Vagina (tissue), 2 donors: ENCODE data around the gene GSTM3. TPM values are rescaled to one million over a fixed set of nuclear protein-coding genes. Genes with fewer than 3 reads are reported as not detected.

ENCODE experiments used
- DNase-seq, 2 donors: peaks; one replicate each; pipeline ENCODE4 v3.0.0-alpha.2; 2017; ENCODE audit errors: extremely low spot score in 2 of 2
- H3K27ac ChIP-seq: fragments of 200-600 bp; sonication (generic); one replicate; pipeline ENCODE4 v1.5.1; 2019
- H3K27me3 ChIP-seq: fragments of 200-600 bp; sonication (generic); one replicate; pipeline ENCODE4 v1.5.1; 2019
- H3K36me3 ChIP-seq, 2 donors: fragments of 200-600 bp; sonication (generic); one replicate each; pipeline ENCODE4 v1.5.1; 2017 to 2019
- H3K4me1 ChIP-seq: fragments of 200-600 bp; sonication (generic); one replicate; pipeline ENCODE4 v1.5.1; 2019
- H3K4me3 ChIP-seq, 2 donors: fragments of 200-600 bp; sonication (generic); 1 replicate in 1 of 2; 2 replicates in 1 of 2; pipeline ENCODE4 v1.5.1; 2016 to 2019
- H3K9me3 ChIP-seq: fragments of 200-600 bp; sonication (generic); one replicate; pipeline ENCODE4 v1.5.1; 2019
- CTCF ChIP-seq, 3 experiments: fragments of 450-650 bp in 2 of 3; fragments of 200-600 bp in 1 of 3; sonication (generic) in 1 of 3; IDR thresholded peaks; one replicate each; pipeline ENCODE4 v1.5.1; 2017 to 2019; ENCODE audit warnings: antibody characterized with exemption in 3 of 3, mild to moderate bottlenecking in 2 of 3, moderate library complexity in 2 of 3
- POLR2A ChIP-seq, 2 donors: fragments of 450-650 bp; IDR thresholded peaks; one replicate each; pipeline ENCODE4 v1.6.1; 2017; ENCODE audit warnings: antibody characterized with exemption in 2 of 2, mild to moderate bottlenecking in 2 of 2, moderate library complexity in 2 of 2
- POLR2AphosphoS5 ChIP-seq, 2 donors: sonication (generic); formaldehyde crosslinking; IDR thresholded peaks; one replicate each; pipeline ENCODE4 v1.9.0; 2017; ENCODE audit warnings: antibody characterized with exemption in 2 of 2, mild to moderate bottlenecking in 2 of 2, low read depth in 1 of 2; ENCODE audit not compliant: insufficient read depth in 1 of 2
- intact Hi-C: fragments of 100-400 bp; cut with DNase I; formaldehyde crosslinking; loops from one replicate; pipeline ENCODE4 v1.15.1; 2023
- total RNA-seq: library from RNA; depleted of rRNA; stranded (reverse); fragments of >200 nt; gene quantifications from one replicate; pipeline ENCODE4 v1.2.3, GENCODE V29; 2016

Gene GSTM3
- total RNA-seq, 1 donor from 2014 or later, result 199 TPM

- no peak overlapping the region for H3K27ac ChIP-seq
- TF ChIP-seq POLR2AphosphoS5 (IDR thresholded peaks at IDR 0.05; ENCODE audit: insufficient read depth in 1 of 2, low read depth in 1 of 2) (no peak), CTCF (IDR thresholded peaks at IDR 0.05) (no peak), POLR2A (IDR thresholded peaks at IDR 0.05) (no peak)
Measured at GRCh38 chr1:109726007-109726406, 14.8 kb downstream of the GSTM3 start.

GRCh38 chr1:109725510-109725909, 15.3 kb downstream of the GSTM3 start:
- Histone ChIP-seq H3K4me3 (no peak overlapping the region), H3K4me1 (no peaks in the 10 kb centered on the region), H3K36me3 (no peaks in the 10 kb centered on the region), H3K9me3 (no peaks in the 10 kb centered on the region), H3K27me3 (no peaks in the 10 kb centered on the region), H3K27ac (no peak overlapping the region)
- intact Hi-C loops, result no loop called here
- TF ChIP-seq CTCF (IDR thresholded peaks at IDR 0.05), result no peak
- no peak for TF ChIP-seq POLR2AphosphoS5 (IDR thresholded peaks at IDR 0.05; ENCODE audit: insufficient read depth in 1 of 2, low read depth in 1 of 2)
- no peak for TF ChIP-seq POLR2A (IDR thresholded peaks at IDR 0.05)
- DNase-seq, result no peak

More at GRCh38 chr1:109726007-109726406, 14.8 kb downstream of the GSTM3 start:
- intact Hi-C loops, result no loop called here
- Histone ChIP-seq H3K36me3 (no peaks in the 10 kb centered on the region), H3K4me1 (no peaks in the 10 kb centered on the region), H3K27me3 (no peaks in the 10 kb centered on the region), H3K9me3 (no peaks in the 10 kb centered on the region), H3K4me3 (no peak overlapping the region)
- DNase-seq, result no peak

- TF ChIP-seq CTCF (IDR thresholded peaks at IDR 0.05), result no peak
- TF ChIP-seq POLR2AphosphoS5 (IDR thresholded peaks at IDR 0.05; ENCODE audit: insufficient read depth in 1 of 2, low read depth in 1 of 2), result no peak
- no peak for TF ChIP-seq POLR2A (IDR thresholded peaks at IDR 0.05)
- no peak for DNase-seq
- no peak overlapping the region for H3K27ac ChIP-seq
- intact Hi-C loops, result no loop called here
- no peaks in the 10 kb centered on the region for H3K9me3 ChIP-seq
- no peaks in the 10 kb centered on the region for H3K4me1 ChIP-seq
- no peak overlapping the region for H3K4me3 ChIP-seq
- no peaks in the 10 kb centered on the region for H3K27me3 ChIP-seq
- no peaks in the 10 kb centered on the region for H3K36me3 ChIP-seq
Measured at GRCh38 chr1:109724933-109725332, 15.9 kb downstream of the GSTM3 start.

- TF ChIP-seq CTCF (IDR thresholded peaks at IDR 0.05), result no peak
- no peak for TF ChIP-seq POLR2AphosphoS5 (IDR thresholded peaks at IDR 0.05; ENCODE audit: insufficient read depth in 1 of 2, low read depth in 1 of 2)
- no peak for TF ChIP-seq POLR2A (IDR thresholded peaks at IDR 0.05)
- intact Hi-C loops, result no loop called here
- Histone ChIP-seq H3K27me3 (no peaks in the 10 kb centered on the region), H3K9me3 (no peaks in the 10 kb centered on the region), H3K27ac (no peak overlapping the region), H3K4me3 (no peak overlapping the region), H3K36me3 (no peaks in the 10 kb centered on the region), H3K4me1 (no peaks in the 10 kb centered on the region)
- DNase-seq, result no peak
Measured at GRCh38 chr1:109722908-109723691, 17.7 kb downstream of the GSTM3 start.

GRCh38 chr1:109721971-109722370, 18.9 kb downstream of the GSTM3 start:
- H3K9me3 ChIP-seq, result no peaks in the 10 kb centered on the region
- H3K4me1 ChIP-seq, result peaks cover 7% of the 10 kb centered on the region
- intact Hi-C loops, result no loop called here
- DNase-seq, result no peak
- no peak overlapping the region for H3K4me3 ChIP-seq
- H3K27me3 ChIP-seq, result no peaks in the 10 kb centered on the region
- TF ChIP-seq POLR2A (IDR thresholded peaks at IDR 0.05) (no peak), CTCF (IDR thresholded peaks at IDR 0.05) (no peak), POLR2AphosphoS5 (IDR thresholded peaks at IDR 0.05; ENCODE audit: insufficient read depth in 1 of 2, low read depth in 1 of 2) (no peak)
- H3K27ac ChIP-seq, result no peak overlapping the region
- no peaks in the 10 kb centered on the region for H3K36me3 ChIP-seq
